ENCODE results near the gene MYO5C. TPM values are rescaled to one million over a fixed set of nuclear protein-coding genes. Genes with fewer than 3 reads are reported as not detected.

MYO5C gene
- total RNA-seq, 1 donor = not detected

DNA sequence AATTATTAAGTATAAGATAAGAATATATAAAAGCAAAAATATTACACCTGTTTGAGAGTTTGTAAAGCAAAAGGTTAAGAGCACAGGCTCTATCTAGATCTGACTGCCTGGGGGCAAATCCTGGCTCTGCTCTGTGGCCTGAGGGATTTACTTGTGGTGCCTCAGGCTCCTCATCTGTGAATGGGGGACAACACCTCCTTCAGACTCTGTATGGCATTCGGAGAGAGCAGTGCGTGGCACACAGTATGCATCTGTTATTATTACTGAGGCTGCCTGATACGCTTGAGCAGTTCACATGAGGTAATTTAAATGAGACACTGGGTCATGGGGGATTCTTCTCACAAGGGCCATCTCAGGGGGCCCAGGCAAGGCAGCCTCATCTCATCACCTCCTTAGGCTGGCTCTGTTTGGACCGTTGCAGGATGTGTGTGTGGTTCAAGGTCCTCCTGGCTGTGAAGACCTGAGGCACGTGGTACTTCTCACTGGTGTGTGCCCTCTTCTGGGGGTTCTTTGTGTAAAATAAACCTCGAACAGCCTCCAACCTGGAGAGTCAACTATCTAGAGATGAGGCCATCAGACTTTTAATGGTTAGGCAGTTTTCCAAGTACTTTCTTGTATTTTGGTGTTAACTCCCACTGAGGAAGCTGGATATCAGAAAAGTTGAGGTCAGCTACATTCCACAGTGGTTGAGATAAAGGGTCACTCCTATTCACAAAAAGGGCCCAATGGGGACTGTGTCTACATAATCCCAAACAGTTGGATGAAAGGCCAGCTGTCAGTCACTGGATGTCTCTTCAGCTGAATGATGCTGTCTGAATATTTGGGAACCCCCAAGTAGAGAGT lies 113.4 kb downstream of the MYO5C start:
- H3K4me3 ChIP-seq (ENCODE audit: low read depth, low read length) = no peak overlapping the region
- DNase-seq (ENCODE audit: low read depth) = no peak
- no peak for TF ChIP-seq CTCF (IDR thresholded peaks at IDR 0.05; ENCODE audit: insufficient read depth, low read depth, low read length)

- TF ChIP-seq CTCF (IDR thresholded peaks at IDR 0.05; ENCODE audit: insufficient read depth, low read depth, low read length) = no peak
- no peak for DNase-seq (ENCODE audit: low read depth)
Observed at GRCh38 chr15:52180851-52181450, 114.7 kb downstream of the MYO5C start.

DNA sequence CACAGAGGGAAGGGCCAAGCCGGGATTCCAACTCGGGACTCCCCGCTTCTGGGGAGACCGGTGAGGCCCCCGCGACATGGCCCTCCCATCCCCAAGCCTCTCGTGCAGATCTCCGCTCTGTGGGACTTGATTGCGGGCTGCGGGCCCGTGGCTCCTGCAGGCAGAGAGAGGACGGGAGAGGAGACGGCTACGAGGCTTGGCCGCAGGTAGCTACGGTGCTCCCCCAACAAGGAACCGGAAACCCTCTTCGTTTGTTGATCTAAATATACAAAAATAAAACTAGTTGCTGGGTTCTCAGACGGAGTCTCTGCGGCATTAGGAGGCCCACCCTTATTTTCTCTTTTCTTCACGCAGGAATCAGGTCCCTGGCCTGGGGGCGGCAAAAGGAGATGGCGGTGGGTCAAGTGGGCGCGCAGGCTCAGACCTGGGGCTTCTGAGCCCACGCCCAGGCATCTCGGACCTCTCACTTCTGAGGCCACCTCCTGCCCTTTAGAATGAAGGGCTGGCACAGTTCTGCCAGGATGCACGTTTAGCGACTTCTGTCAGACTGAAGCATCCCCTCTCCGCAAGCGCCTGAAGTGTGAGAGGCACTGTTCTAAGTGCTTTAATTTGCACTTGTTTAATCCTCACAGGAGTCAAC lies 115.3 kb downstream of the MYO5C start:
- DNase-seq (ENCODE audit: low read depth) = no peak
- H3K4me3 ChIP-seq (ENCODE audit: low read depth, low read length) = peak overlapping the region; percentile 83
- no peak for TF ChIP-seq CTCF (IDR thresholded peaks at IDR 0.05; ENCODE audit: insufficient read depth, low read depth, low read length)

More at GRCh38 chr15:52180851-52181450, 114.7 kb downstream of the MYO5C start:
- peak overlapping the region; percentile 83 for H3K4me3 ChIP-seq (ENCODE audit: low read depth, low read length)

GRCh38 chr15:52179278-52180195 lies 116.1 kb downstream of the MYO5C start:
- TF ChIP-seq CTCF (IDR thresholded peaks at IDR 0.05; ENCODE audit: insufficient read depth, low read depth, low read length) = no peak
- peak overlapping the region; percentile 83 for H3K4me3 ChIP-seq (ENCODE audit: low read depth, low read length)
- peak; percentile 81 for DNase-seq (ENCODE audit: low read depth)

DNA sequence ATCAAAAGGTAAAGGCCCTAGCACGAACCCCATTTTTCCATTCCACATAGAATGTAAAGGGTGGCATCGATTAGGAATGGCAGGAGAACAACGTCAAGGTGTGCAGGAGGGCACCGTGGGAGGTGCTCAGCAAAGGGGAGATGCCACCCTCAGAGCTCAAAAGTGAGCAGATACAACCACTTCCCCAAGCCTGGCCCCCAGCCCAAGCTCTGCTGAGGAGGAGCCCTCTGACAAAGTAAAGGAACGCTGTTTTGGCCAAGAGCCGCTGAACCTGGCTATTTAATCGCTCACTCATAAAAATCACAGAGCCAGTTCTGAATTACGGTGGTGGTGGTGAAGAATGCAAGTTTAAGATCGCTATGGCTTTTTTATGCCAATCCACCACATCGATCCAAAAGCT lies 116.8 kb downstream of the MYO5C start:
- no peak for TF ChIP-seq CTCF (IDR thresholded peaks at IDR 0.05; ENCODE audit: insufficient read depth, low read depth, low read length)
- H3K4me3 ChIP-seq (ENCODE audit: low read depth, low read length) = peak overlapping the region; percentile 83
- DNase-seq (ENCODE audit: low read depth) = no peak

GRCh38 chr15:52172869-52173268 lies 122.7 kb downstream of the MYO5C start:
- H3K4me3 ChIP-seq (ENCODE audit: low read depth, low read length) = no peak overlapping the region
- no peak for DNase-seq (ENCODE audit: low read depth)
- TF ChIP-seq CTCF (IDR thresholded peaks at IDR 0.05; ENCODE audit: insufficient read depth, low read depth, low read length) = no peak
